NCI-H2107 treated with DMSO at 0.1 percent for 48 hours (cell line): Measurements from ENCODE around the gene ZNF432.

Experiments used
- DNase-seq: peaks from one replicate; lab custom pipeline; 2025; ENCODE audit not compliant: unreplicated experiment; lab: John Stamatoyannopoulos, UW

ZNF432 gene

GRCh38 chr19:52010674-52011073 lies 38.0 kb downstream of the ZNF432 start:
- no peak for DNase-seq

GRCh38 chr19:52007806-52008557 lies 40.7 kb downstream of the ZNF432 start, which contains the start of gene ZNF615:
Gene ZNF615 (minus strand): TSS chr19:52008211. CDS start chr19:52003711, 4,500 bp downstream.
- DNase-seq: peak; percentile 72

GRCh38 chr19:52007451-52007805 lies 41.2 kb downstream of the ZNF432 start:
- DNase-seq: no peak

GRCh38 chr19:51994048-51994644 lies 54.5 kb downstream of the ZNF432 start:
- no peak for DNase-seq

GRCh38 chr19:51993422-51993821 lies 55.2 kb downstream of the ZNF432 start:
- no peak for DNase-seq

- DNase-seq: peak; percentile 79
Measured at GRCh38 chr19:51986309-51987291, 62.0 kb downstream of the ZNF432 start, which contains the start of gene ZNF350. Gene ZNF350 (minus strand): TSS chr19:51986840. CDS start chr19:51974360, 12,480 bp downstream.

GRCh38 chr19:51983361-51983760 lies 65.3 kb downstream of the ZNF432 start:
- no peak for DNase-seq
